Activated CD4-positive, alpha-beta T cell treated with anti-CD3 and anti-CD28 coated beads, Interleukin-2, amount 10 ng/mL, durations not matched to agents 7 days and 5 days (primary cell): ENCODE data around the gene GDI2. TPM values are rescaled to one million over a fixed set of nuclear protein-coding genes. Genes with fewer than 3 reads are reported as not detected.
"Not testable (repeated sequence)": the region's sequence is repeated elsewhere in the genome, so short reads cannot be mapped to it uniquely, and the experiment has no call there.

ENCODE experiments used
- CTCF ChIA-PET: fragments of 350-600 bp; sonication (Branson Sonifier 250); formaldehyde crosslinking; loops from one replicate; lab custom pipeline; 2021; ENCODE audit warnings: antibody characterized with exemption; lab: Charles Lee
- POLR2A ChIA-PET: fragments of 350-600 bp; sonication (Branson Sonifier 250); formaldehyde crosslinking; loops from one replicate; lab custom pipeline; 2021; ENCODE audit warnings: antibody characterized with exemption; lab: Charles Lee
- DNase-seq: peaks from one replicate; pipeline ENCODE4 v3.0.0-alpha.2; 2020
- H3K27ac Mint-ChIP-seq: one replicate; pipeline ENCODE4 v1.8.0; 2021; ENCODE audit warnings: mild to moderate bottlenecking, moderate library complexity, mixed read lengths
- H3K27me3 Mint-ChIP-seq: one replicate; pipeline ENCODE4 v1.8.0; 2021; ENCODE audit warnings: mixed read lengths
- H3K36me3 Mint-ChIP-seq: one replicate; pipeline ENCODE4 v1.8.0; 2021; ENCODE audit warnings: low read depth, mixed read lengths
- H3K4me1 Mint-ChIP-seq: one replicate; pipeline ENCODE4 v1.8.0; 2021; ENCODE audit warnings: mixed read lengths
- H3K4me3 Mint-ChIP-seq: one replicate; pipeline ENCODE4 v1.8.0; 2021; ENCODE audit warnings: mild to moderate bottlenecking, moderate library complexity, mixed read lengths
- H3K9me3 Mint-ChIP-seq: one replicate; pipeline ENCODE4 v1.8.0; 2021; ENCODE audit warnings: mixed read lengths
- total RNA-seq, 2 experiments: library from RNA; stranded (reverse); gene quantifications; one replicate each; pipeline ENCODE4 v1.2.3, GENCODE V29; 2021

The GDI2 gene
- total RNA-seq, 2 experiments from 2014 or later: 219 to 242 TPM

DNA sequence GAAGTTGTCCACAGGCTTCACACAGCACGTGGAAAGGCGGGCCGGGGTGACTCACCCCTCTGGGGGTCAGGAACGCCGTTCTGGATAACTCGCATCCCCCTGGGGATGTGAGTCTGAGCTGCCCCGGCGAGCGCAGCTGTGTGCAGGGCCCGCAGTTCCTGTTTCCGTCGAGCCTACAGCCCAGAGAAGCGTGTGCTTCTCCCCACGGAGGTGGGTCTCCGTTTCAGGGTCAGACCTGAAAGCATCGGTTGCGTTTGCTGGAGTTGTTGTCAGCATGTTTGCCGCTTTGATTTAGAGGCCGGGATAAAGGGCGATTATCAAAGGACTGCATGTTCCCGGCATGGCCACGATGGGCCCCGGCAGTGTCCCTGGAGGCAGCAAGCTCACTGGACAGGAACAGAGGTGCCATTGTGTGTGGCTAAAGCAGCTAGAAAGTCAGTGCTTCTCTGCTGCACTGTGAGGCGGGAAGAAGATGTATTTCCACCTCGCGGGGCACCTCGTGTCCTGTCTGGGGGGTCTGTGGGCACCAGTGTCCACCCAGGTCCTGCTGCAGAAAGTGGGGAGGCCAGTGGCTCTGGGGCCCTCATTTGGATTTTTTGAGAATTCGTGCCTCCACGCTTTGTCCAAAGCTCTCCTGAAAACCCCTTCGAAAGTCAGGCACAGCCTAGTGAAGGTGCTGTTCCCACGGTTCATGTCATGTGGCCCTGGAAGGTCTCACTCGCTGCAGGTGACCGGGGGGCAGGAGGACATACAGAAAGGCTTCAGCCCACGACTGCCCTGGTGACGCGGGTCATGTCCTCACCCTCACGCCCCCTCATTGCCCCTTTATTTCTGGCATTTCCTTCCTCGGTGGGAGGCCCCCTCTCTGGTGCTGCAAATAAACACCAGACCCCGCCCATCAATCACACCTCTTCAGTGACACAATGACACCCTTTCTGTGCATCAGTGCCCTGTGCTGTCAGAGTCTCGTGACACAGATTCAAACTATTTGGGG is 27.4 kb upstream of the GDI2 start:
- Mint-ChIP-seq H3K4me3 (no peak overlapping the region), H3K9me3 (no peaks in the 10 kb centered on the region), H3K4me1 (no peaks in the 10 kb centered on the region), H3K27me3 (peaks cover 2% of the 10 kb centered on the region), H3K27ac (no peak overlapping the region), H3K36me3 (no peaks in the 10 kb centered on the region)
- POLR2A ChIA-PET: no interaction called here
- DNase-seq: no peak
- CTCF ChIA-PET: no interaction called here

DNA sequence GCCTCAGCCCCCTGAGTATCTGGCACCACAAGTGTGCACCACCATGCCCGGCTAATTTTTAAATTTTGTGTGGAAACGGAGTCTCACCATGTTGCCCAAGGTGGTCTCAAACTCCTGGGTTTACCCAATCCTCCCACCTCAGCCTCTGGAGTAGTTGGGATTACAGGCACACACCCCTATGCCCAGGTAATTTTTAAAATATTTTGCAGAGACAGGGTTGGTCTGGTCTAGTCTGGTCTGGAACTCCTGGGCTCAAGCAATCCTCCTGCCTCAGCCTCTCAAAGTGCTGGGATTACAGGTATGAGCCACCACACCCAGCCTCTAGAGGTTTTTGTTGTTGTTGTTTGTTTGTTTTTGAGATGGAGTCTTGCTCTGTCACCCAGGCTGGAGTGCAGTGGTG is 22.9 kb upstream of the GDI2 start:
- DNase-seq, H3K27ac Mint-ChIP-seq, H3K4me1 Mint-ChIP-seq, H3K4me3 Mint-ChIP-seq, H3K36me3 Mint-ChIP-seq, POLR2A ChIA-PET, CTCF ChIA-PET, H3K27me3 Mint-ChIP-seq, H3K9me3 Mint-ChIP-seq: not testable (repeated sequence)

DNA sequence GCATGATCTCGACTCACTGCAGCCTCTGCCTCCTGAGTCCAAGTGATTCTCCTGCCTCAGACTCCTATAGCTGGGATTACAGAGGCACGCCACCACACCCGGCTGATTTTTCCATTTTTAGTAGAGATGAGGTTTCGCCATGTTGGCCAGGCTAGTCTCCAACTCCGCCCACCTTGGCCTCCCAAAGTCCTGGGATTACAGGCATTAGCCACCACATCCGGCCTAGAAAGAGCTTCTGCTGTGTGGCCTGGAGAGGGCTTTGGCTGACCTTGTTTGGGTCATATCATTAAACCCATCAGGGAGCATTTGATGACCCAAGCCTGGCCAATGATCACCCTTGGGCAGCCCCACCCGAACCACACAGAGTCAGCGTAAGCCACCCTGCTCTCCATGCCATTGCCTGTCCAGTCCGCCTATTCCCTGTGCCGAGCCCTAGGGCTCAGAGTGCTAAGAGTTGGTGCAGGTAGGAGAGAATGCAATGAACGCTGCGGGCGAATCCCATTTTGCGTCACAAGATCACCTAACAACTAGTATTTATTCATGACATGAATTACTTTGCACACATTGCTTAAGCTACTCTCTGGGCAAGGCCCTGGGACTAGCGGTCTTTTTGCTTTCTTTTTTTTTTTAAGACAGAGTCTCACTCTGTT is 22.3 kb upstream of the GDI2 start:
- H3K4me3 Mint-ChIP-seq: no peak overlapping the region
- no peaks in the 10 kb centered on the region for H3K36me3 Mint-ChIP-seq
- ChIA-PET CTCF (interaction anchor here (2.0 kb wide), 1 partner anchor 8 kb away, joined by 8 read pairs; no protein-coding TSS in a partner anchor), POLR2A (no interaction called here)
- DNase-seq: no peak
- no peaks in the 10 kb centered on the region for H3K9me3 Mint-ChIP-seq
- no peaks in the 10 kb centered on the region for H3K27me3 Mint-ChIP-seq
- H3K4me1 Mint-ChIP-seq: no peaks in the 10 kb centered on the region
- H3K27ac Mint-ChIP-seq: no peak overlapping the region

DNA sequence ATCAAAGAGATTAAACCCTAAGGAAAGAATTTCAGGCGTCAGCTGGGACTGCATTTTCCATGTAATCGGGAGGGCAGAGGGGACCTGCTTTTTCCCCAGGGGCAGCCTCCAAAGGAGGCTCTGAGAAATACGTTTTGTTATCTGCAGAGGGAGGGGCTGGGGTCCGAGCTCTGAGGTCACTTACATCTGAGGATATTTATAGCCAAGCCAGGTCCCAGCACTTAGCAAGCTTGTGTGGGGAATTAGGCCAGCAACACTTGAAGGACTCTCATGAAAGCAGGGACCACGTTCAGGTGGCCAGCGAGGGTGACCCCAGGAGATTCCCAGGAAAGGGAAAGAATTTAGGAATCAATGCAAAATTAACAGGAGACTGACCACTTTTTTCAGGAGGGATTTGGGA is 20.6 kb upstream of the GDI2 start:
- Mint-ChIP-seq H3K4me1 (no peaks in the 10 kb centered on the region), H3K27me3 (no peaks in the 10 kb centered on the region), H3K36me3 (no peaks in the 10 kb centered on the region), H3K27ac (no peak overlapping the region), H3K4me3 (no peak overlapping the region), H3K9me3 (no peaks in the 10 kb centered on the region)
- POLR2A ChIA-PET: no interaction called here
- DNase-seq: no peak
- CTCF ChIA-PET: interaction anchor here (0.8 to 2.0 kb wide), 2 partner anchors 9 to 11 kb away, joined by 3 to 8 read pairs; no protein-coding TSS in a partner anchor

DNA sequence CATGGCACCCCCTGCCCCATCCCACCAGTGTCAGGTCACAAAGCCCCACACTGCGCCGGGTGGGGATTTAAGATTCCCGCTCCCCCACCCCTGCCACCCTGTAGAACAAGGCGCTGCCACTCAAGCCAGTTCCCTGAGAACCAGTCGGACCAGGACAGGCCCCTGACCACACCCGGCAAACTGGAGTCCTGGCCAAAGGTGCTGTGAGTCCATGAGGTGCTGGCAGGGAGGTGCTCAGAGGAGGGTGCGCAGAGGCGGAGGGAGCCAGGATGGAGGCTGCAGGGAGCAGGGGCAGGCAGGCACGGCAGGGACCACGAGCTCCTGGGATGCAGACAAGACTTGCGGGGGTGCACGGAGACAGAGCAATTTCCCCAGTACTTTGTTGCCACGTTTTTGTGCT is 19.7 kb upstream of the GDI2 start:
- Mint-ChIP-seq H3K27ac (no peak overlapping the region), H3K4me3 (no peak overlapping the region), H3K9me3 (no peaks in the 10 kb centered on the region), H3K36me3 (no peaks in the 10 kb centered on the region), H3K27me3 (no peaks in the 10 kb centered on the region), H3K4me1 (no peaks in the 10 kb centered on the region)
- POLR2A ChIA-PET: no interaction called here
- CTCF ChIA-PET: no interaction called here
- no peak for DNase-seq

DNA sequence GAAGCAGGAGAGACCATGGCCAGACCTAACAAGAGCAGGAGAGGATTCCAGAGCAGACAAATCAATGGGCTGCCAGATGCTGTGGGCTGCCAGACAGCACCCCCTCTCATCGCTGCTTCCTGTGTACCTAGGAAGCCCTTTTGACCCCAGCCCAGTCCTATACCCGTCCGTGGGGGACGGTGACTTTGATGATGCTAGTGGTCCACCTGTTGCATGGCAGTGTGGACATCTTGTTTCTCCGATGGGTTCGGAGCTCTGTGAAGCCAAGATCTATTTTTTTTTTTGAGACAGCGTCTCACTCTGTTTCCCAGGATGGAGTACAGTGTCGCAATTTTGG is 18.2 kb upstream of the GDI2 start:
- CTCF ChIA-PET: interaction anchor here (1.2 to 1.3 kb wide), 2 partner anchors 17 to 18 kb away, joined by 3 to 4 read pairs; no protein-coding TSS in a partner anchor
- Mint-ChIP-seq H3K4me3 (no peak overlapping the region), H3K36me3 (no peaks in the 10 kb centered on the region), H3K27ac (no peak overlapping the region), H3K4me1 (no peaks in the 10 kb centered on the region), H3K27me3 (no peaks in the 10 kb centered on the region), H3K9me3 (no peaks in the 10 kb centered on the region)
- POLR2A ChIA-PET: no interaction called here
- DNase-seq: no peak

DNA sequence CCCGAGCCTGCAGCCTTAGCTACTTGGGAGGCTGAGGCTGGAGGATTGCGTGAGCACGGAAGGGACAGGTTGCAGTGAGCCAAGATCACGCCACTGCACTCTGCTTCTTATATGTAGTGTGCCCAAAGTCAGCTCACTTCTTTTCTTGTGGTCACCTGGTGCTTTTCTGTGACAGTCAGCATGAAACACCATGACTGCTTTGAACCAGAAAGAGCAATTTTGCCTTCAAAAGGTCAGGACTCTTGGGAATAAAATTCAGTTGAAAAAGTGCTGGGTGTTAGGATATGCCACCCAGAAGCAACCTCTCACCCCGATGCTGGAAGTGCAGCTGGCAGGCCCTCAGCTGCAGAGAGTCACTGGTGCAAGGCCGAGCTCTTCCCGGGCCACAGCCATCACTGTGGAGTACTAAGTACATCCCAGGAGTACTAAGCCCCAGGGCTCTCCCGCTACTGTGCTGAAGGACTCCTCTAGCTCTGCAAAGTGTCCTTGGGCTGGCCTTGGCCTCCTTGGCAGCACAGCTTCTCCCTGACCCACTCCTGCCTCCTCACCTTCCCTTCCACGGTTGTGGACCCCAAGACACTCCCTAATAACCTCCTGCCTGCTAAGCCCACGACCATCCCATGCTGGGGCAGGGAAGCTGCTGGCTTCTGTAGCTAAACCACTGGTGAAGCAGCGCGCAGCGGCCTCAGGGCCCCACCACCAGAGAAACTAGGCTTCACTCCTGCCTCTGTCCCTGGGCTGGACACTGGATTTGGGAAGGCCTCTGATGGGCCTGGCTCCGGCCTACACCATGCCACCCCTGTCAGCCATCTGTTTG is 17.6 kb upstream of the GDI2 start:
- no peak overlapping the region for H3K27ac Mint-ChIP-seq
- H3K4me1 Mint-ChIP-seq: no peaks in the 10 kb centered on the region
- POLR2A ChIA-PET: no interaction called here
- DNase-seq: no peak
- CTCF ChIA-PET: interaction anchor here (1.2 to 1.3 kb wide), 2 partner anchors 17 to 19 kb away, joined by 3 to 4 read pairs; no protein-coding TSS in a partner anchor
- no peaks in the 10 kb centered on the region for H3K27me3 Mint-ChIP-seq
- H3K36me3 Mint-ChIP-seq: no peaks in the 10 kb centered on the region
- no peak overlapping the region for H3K4me3 Mint-ChIP-seq
- H3K9me3 Mint-ChIP-seq: no peaks in the 10 kb centered on the region

DNA sequence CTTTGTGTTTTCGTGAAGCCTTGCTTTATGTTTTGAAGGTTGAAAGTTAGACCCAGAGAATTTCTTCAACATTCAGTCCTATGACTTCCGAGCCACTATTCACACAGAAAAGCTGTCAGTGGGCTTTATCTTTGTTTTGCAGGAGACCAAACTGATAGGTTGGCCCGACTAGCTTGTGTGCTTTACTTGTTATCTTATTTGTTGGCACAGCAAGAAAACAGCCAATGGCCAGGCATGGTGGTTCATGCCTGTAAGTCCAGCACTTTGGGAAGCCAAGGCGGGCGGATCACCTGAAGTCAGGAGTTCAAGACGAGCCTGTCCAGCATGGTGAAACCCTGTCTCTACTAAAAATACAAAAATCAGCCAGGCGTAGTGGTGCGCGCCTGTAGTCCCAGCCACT is 16.0 kb upstream of the GDI2 start:
- Mint-ChIP-seq H3K27me3 (no peaks in the 10 kb centered on the region), H3K36me3 (no peaks in the 10 kb centered on the region), H3K4me1 (no peaks in the 10 kb centered on the region), H3K27ac (no peak overlapping the region), H3K9me3 (no peaks in the 10 kb centered on the region), H3K4me3 (no peak overlapping the region)
- DNase-seq: no peak
- ChIA-PET CTCF (interaction anchor here (0.8 kb wide), 1 partner anchor 10 kb away, joined by 4 read pairs; no protein-coding TSS in a partner anchor), POLR2A (no interaction called here)

DNA sequence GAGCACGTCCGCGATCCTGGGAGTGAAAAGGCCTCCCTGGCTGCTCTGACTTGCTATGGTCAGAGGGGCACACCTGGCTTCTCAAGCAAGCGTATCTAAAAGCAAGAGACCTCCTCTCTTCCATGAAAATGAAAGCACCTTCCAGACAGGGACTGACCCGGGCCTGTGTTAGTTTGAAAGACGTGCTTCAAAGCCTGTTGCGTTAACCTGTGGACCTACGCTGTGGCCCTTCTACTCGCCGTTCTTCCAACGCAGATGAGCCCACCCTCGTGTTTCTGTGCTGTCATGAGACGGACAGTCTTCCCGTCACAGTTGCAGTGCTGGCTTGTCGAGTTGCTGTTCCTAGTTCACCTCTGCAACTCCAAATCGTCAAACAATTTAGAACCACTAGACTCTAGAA is 15.5 kb upstream of the GDI2 start:
- Mint-ChIP-seq H3K9me3 (no peaks in the 10 kb centered on the region), H3K27me3 (no peaks in the 10 kb centered on the region), H3K27ac (no peak overlapping the region), H3K36me3 (no peaks in the 10 kb centered on the region), H3K4me1 (no peaks in the 10 kb centered on the region), H3K4me3 (no peak overlapping the region)
- POLR2A ChIA-PET: no interaction called here
- no peak for DNase-seq
- CTCF ChIA-PET: interaction anchor here (0.8 kb wide), 1 partner anchor 10 kb away, joined by 4 read pairs; no protein-coding TSS in a partner anchor

DNA sequence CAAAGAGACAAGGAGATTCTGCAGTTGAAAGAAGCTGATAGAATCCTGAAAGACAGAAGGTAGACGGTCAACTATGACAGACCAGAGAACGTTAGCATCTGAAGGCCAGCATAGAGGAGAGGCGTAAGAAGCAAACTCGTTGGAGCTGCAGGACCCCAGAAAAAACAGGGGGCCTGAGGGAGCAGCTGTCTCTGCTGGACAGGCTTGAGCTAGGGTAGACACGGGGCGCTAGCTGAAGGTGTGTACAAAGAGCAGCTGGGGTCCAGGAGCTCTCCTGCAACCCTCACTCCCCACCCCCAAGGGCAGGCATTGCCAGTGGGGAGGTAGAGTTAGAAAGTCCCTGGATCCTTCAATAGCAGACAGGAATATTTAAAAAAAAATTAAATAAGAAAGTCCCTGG is 14.6 kb upstream of the GDI2 start:
- ChIA-PET CTCF (interaction anchor here (1.2 kb wide), 1 partner anchor 39 kb away, joined by 5 read pairs; no protein-coding TSS in a partner anchor), POLR2A (no interaction called here)
- Mint-ChIP-seq H3K4me3 (no peak overlapping the region), H3K27ac (no peak overlapping the region), H3K36me3 (no peaks in the 10 kb centered on the region), H3K9me3 (no peaks in the 10 kb centered on the region), H3K27me3 (no peaks in the 10 kb centered on the region), H3K4me1 (no peaks in the 10 kb centered on the region)
- no peak for DNase-seq

DNA sequence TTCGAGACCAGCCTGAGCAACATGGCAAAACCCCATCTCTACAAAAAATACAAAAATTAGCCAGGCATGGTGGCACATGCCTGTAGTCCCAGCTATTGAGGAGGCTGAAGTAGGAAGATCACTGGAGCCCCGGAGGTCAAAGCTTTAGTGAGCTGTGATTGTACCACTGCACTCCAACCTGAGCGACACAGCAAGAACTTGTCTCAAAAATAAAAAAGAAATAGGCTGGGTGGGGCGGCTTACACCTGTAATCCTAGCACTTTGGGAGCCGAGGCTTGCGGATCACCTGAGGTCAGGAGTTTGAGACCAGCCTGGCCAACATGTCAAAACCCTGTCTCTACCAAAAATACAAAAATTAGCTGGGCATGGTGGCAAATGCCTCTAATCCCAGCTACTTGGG is 13.3 kb upstream of the GDI2 start:
- H3K27me3 Mint-ChIP-seq, H3K27ac Mint-ChIP-seq, H3K9me3 Mint-ChIP-seq, H3K36me3 Mint-ChIP-seq, H3K4me3 Mint-ChIP-seq, H3K4me1 Mint-ChIP-seq, POLR2A ChIA-PET, DNase-seq, CTCF ChIA-PET: not testable (repeated sequence)

DNA sequence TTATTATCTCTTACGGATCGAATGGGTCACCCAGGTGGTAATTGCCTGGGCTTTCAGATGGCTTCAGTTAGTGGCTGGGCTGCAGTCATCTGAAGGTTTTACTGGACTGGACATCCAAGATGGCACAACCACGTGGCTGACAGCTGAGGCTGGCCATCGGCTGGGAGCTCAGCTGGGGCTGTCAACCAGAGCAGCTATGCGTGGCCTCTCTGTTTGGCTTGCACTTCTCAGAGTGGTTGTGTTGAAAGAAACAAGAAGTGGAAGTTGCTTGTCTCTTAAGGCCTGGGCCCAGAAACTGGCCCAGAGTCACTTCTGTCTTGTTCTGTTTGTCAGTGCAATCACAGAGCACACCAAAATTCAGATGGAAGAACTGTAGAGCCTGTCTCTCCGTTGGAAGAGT is 5.7 kb upstream of the GDI2 start:
- H3K27me3 Mint-ChIP-seq: no peaks in the 10 kb centered on the region
- H3K9me3 Mint-ChIP-seq: no peaks in the 10 kb centered on the region
- DNase-seq: no peak
- ChIA-PET CTCF (interaction anchor here (0.7 to 1.7 kb wide), 5 partner anchors 10 to 189 kb away, joined by 3 to 5 read pairs (median 4); no protein-coding TSS in a partner anchor), POLR2A (no interaction called here)
- no peak overlapping the region for H3K4me3 Mint-ChIP-seq
- H3K4me1 Mint-ChIP-seq: peaks cover 32% of the 10 kb centered on the region
- no peak overlapping the region for H3K27ac Mint-ChIP-seq
- peaks cover 4% of the 10 kb centered on the region for H3K36me3 Mint-ChIP-seq
